ENCODE data around the gene INF2.

Gene INF2

DNA sequence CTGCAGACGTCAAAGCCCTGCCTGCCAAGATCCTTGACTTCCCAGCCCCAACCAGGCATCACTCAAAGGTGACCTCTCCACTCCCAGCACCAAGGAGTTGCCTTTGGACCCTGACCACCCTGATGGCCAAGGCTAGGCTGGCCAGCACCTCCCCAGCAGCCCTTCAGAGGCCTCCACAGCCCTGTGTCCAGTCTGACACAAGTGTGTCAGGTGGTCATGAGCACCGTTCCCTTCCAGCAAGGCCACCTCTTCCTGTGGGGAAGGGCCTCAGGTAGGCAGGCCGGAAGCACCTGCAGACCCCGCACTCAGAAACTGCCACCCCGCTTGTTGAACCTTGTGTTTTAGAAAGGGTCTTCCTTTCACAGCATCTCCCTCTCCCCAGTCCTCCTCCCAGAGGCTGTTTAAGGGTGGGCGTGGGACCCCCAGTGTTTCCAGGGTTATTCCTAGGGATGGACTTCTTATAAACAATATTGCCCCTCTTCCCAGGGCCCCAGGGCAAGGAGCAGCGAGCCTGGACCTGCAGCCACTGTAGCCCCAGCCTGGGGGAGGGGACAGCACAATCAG is 13.2 kb upstream of the INF2 start:
- DNase-seq (ENCODE audit: low spot score) = no peak

DNA sequence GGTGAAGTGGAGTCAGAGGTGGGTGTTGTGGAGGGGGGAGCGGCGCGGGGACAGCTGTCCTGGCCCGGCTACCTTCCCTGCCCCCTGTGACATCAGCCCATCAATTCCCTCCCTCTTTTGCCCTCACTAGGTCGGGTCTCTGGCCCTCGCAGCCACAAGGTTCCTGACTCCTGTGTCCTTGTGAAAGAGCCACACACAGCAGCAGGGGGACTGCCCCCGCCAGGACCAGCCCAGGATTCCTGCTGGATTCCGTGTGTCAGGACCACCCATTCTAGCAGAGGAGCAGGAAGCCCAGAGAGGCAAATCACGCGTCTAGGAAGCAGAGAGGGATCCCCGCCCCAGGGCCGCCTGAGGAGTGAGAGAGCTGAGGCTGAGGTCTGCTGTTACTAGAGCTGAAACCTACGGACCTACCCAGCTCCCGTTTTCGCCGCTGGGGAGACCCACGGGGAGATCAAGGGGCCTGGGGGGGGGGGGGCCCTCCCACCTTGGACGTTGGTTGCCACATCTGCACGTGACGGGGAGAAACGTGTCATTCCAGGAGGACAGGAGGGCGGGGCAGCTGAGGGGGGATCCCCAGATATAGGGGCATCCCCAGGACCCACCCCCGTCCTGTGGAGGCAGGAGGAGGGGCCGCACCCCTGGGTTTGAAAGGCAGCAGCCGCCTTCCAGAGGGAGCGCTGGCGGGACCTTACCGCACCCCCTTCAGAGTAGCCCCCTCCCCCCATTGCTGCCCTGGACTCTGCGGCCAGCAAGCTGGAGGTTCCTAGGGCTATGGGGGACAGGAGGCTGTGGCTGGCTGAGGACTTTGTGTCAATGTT is 12.5 kb upstream of the INF2 start:
- DNase-seq (ENCODE audit: low spot score) = peak; percentile 44

DNA sequence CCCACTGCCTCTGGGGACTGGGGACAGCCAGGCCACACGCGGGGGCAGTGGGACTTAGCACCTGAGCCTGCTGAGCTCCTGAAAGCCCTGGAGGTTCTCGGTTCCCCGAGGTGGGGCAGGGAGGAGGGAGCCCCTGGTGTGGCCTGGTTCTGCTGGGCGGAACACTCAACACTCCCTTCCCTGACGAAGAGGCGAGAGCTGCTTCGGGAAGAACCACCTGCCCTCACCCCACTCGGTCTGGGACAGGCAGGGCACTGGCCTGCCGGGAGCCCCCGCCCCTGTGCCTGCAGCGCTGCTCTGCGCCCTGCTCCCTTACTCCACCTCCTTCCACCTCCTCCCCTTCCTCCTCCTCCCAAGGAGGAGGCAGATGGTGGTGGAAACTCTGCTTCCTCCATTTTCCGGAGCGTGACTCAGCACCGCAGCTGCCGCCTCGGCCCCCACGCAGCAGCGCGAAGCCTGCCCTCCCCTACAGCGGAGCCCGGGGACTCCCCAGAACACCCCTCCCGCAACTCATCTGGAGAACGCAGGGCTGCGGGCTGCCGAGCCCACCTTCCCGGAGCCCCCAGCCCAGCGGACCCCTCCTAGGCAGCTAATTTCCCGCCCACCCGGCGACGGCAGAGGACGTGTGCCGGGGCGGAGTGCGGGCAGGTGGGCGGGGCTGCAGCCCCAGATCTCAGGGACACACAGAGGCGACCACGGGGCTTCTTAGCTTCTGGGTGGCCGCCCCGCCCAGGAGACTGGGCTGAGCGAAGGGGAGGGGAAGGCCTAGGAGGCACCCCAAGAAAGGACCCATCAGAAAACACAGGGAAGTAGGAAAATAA is 11.7 kb upstream of the INF2 start:
- peak; percentile 81 for DNase-seq (ENCODE audit: low spot score)

DNA sequence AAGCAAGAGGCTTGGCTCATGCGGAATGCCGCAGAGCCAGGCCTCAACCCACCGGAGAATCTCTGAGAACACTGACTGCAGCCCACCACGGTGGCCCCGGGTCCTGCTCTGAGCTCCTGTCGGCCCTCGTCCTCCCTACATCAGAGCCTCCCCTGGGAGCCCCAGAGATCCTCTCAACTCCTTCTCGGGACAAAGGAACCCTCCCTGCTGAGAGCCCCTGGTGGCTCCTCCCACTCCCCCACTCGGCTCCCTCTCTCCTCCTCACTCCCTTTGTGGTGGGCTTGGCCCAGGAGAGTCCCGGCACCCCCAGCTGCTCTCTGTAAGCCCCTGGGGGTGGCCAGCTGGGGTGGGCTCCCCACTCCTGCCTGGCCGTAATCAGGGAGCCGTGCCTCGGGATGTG is 11.1 kb upstream of the INF2 start:
- DNase-seq (ENCODE audit: low spot score) = peak; percentile 64

DNA sequence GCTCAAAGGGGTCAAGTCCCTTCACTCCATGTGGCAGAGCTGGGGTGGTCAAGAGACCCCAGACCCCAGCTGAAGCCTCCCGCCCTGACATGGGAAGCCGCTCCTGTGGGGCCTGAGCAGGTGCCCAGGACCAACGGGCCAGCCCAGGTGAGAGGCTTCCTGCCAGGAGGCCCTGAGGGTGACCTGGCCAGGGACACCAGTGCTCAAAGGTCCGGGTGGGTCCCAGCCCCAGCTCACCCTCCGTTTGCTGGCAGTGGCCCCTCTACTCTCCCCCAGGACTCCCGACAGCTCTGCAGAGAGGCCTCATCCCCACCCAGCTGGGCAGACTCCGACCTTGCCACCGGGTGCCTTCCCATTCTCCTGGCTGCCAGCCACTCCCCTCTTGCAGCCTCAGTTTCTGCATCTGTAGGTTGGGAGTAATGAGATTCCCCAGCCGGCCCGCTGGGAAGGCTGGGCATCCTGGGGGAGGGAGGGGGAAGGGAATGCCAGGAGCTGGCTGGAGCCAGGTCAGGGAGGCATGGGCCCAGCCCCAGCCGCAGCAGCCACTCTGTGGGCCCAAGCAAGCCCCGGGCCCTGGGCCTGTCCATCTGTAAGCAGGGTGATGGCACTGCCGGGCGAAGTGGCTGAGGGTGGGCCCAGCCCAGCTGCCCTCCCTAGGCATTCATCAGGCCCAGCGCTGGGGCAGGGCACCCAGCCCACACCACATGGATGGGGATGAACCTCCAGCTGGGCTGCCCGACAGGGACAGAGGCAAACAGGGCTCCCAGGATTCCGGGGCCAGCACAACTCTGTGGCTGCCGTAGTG is 10.3 kb upstream of the INF2 start:
- DNase-seq (ENCODE audit: low spot score) = no peak

DNA sequence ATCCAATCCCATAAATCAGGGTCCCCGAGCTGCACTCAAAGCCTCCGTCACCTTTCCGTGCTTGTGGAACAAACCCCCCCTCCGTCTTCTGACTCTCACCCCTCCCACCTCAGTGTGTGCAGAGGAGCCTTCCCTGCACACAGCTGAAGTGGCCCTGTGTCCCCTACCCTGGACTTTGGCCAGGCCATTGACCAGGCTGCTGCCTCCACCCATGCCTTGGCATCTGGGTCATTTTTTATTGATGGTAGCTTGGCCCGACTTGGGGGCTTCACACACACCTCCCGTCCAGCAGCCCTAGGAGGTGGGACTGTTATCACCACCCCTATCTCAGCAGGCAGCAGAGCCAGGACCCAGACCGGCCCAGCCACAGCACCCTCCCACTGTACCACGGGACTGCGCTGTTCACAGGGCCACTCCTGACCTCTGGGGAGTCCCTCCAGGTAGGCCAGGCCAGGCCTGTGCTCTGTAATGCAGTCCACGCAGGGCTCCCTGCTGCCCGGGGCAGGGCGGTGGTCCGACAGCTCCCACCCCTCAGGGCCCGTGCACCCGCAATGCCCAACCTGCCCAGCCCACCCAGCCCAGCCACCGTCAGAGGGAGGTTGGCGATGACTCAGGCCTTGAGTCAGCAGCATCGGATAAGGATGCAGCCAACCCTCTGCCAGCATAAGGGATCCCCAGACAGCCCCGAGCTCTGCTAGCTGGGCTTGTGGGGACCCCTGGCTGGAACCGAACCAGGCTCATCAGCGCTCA is 9.2 kb upstream of the INF2 start:
- DNase-seq (ENCODE audit: low spot score) = no peak

DNA sequence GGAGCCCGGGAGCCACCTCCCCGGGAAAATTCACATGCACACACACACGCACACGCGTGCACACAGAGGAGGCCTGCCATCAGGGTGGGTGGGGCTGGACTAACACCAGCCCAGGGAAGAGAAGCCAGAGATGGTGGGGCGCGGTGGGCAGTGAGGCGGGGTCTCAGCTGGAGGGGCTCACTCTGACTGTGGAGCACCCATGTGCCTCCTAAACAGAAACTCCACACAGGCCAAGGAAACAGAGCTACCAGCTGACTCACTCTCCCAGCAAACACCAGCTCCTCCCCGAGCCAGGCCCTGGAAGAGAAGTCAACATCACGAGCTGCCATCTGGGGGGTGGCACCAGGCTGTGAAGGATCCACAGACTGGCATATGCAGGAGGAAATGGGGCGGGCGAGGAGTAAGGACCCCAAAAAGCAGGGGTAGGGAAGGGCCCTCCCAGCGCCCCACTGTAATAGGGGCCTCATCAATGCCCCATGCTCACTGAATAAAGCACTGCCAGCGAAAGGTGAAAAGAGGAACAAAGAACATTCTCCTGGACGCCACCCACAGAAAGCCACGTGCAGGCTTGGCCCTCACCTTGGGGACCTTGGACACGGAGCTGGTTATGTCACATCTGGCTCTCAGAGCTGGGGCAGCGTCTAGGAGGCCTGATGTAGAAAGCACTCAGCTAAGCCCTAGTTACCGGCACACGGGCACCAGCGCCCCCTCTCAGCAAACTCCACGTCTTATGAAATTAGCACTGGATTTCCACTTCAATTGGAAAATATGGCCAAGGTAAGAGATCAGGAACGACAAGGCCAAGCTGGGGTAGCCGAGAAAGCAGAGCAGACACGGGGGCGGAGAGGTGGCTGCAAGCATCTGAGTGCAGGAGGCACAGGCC is 8.4 kb upstream of the INF2 start:
- peak; percentile 33 for DNase-seq (ENCODE audit: low spot score)

- DNase-seq (ENCODE audit: low spot score) = peak; percentile 20
Measured at GRCh38 chr14:104681689-104682074, 7.7 kb upstream of the INF2 start.

- DNase-seq (ENCODE audit: low spot score) = no peak
Measured at GRCh38 chr14:104682107-104682593, 7.3 kb upstream of the INF2 start.

DNA sequence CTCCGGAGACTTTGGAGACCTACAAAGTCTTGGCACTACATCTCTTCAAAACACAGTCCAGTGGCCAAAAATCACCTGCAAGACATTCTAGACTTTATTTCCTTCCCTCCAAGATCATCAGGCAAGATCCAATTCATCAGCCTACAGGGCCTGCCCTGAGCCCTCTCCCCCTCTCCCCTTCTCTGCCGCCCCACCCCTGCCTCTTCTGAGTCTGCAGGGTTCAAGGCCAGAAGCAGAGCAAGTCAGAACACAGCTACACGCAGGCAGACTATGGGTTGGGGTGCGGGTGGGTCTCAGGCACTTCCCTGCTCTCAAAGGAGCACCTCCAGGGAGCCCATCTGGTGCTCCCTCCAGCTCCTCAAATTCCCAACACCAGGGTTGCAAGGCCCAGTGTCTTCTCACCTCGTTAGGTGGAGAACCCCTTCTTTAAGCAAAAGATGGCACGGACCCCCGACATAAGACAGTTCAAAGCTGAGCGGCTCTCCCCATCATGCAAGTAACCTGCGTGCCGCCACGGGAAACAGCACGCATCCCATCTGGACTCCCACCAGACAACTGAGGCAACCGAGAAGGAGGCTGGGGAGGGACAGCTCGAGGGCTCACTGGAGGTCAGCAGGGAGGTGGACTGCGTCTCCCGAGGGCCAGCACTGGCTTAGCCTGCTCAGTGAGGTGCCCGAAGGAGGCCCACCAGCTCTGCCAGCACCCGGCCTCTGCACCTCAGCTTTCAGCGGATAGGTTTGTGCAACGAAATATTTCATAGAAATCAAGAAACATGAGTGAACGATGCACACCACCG is 5.6 kb upstream of the INF2 start:
- DNase-seq (ENCODE audit: low spot score) = no peak

GRCh38 chr14:104684449-104684821 is 5.0 kb upstream of the INF2 start:
- no peak for DNase-seq (ENCODE audit: low spot score)

DNA sequence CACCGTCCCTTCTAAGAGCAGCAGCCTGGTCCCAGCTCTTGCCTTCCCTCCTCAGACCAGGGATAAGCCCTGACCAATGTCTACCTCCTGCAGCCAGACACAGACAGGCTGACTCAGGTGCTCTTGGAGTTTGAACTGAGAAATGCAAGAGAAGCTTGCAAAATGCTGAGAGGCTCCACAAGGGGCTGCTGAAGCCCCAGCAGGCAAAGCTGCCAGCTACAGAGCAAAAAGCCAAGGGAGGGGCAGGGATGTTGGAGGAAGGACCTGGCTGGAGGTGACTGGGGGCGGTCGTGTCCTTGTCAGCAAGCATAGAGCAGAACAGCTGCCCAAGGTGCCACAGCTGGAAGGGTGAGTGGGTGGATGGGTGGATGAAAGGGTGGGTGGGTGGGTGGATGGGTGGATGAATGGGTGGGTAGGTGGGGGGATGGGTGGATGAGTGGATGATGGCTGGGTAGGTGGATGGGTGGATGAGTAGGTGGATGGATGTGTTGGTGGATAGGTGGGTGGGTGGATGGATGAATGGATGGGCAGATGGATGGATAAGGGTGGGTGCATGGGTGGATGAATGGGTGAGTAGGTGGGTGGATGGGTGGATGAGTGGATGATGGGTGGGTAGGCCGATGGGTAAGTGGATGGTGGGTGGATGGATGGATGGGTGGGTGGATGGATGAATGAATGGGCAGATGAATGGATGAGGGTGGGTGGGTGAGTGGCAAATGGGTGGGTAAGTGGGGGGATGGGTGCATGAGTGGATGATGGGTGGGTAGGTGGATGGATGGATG is 4.0 kb upstream of the INF2 start:
- DNase-seq (ENCODE audit: low spot score) = no peak

GRCh38 chr14:104685998-104686610 is 3.3 kb upstream of the INF2 start:
- DNase-seq (ENCODE audit: low spot score) = no peak

DNA sequence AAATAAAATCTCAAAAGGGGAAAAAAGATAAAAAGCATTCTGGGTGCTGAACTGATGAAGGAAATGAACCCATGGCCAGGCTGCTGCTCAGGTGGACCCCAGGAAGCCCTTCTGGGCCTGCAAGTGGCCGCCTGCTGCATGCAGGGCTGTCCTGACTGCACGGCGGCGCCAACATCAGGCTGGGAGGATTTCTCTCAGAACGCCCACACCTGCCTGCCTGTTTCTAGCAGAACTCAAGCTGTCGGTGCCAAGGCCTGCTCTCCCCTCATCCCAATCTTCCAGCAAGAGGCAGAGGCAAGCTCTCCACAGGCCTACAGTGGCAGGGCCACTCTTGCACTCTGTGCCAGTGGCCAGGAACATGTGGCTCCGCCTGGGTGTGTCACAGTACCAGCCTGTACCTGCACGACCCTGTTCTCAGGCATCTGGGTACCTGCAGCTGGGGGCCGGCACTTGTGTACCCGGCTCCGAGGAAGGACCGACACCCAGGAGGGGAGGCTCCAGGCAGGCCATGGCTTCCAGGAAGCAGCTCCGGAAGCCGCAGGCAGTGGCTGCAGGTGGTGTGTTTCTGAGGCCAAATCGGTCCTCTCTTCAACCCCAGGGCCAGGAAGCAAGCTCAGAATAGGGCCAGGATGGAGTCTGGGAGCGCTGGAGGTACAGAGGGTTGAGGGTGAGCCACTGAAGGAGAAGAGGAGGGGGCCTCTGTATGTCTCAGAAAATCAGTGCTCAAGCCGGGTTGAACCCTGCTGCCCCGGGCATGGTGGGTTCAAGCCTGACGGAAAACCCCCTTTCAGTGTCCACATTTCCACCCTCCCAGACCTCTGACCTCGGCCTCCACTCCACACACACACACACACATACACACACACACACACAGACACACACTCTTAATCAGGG is 2.5 kb upstream of the INF2 start:
- DNase-seq (ENCODE audit: low spot score) = no peak

DNA sequence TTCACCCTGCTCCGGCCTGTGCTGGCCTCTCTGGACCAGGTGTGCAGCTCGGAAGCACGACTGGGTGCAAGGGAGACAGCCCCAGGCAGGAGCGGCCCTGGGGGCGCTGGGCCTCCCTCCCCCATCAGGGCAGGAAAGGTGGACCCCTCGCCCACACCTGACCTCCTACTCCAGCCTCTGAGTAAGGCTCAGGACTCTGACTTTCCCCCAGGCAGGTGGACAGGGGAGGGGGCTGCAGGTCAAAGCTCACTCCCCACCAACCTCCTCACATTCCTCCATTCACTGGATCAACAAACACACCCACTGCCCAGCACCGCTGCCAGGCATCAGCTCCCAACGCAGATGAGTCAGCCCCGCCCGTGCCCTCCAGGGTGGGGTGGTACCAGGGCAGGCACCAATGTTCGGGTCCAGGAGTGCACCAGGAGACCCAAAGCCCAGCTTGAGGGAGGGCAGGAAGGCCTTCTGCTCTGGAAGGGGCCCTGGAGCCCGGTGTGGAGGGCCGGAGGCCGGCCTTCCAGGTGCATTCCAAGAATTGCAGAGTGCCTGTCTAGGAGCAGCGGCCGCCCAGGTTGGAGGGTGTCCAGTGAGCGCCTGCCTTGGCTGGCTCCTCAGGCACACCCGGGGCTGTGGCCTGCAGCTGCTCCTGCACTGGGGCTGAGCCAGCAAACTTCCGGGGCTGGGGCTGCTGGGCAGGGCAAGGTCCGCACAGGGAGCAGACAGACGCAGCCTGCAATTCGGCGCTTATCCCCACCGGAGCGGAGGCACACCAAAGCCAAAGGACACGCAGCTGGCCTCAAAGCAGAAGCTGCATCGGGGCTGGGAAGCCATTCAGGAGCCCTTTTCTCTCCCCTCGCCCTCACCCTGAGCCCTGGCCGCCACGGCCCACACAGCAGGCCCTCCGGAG is 1.6 kb upstream of the INF2 start:
- DNase-seq (ENCODE audit: low spot score) = peak; percentile 49
